GM21786 (cell line): ENCODE results near the gene DENND5A.
"Not testable (repeated sequence)": the region's sequence is repeated elsewhere in the genome, so short reads cannot be mapped to it uniquely, and the experiment has no call there.

Source experiments
- ATAC-seq: cut with Tn5 transposase; IDR thresholded peaks from one replicate; pipeline ENCODE4 v1.9.1; 2021; ENCODE audit not compliant: unreplicated experiment

Gene DENND5A

DNA sequence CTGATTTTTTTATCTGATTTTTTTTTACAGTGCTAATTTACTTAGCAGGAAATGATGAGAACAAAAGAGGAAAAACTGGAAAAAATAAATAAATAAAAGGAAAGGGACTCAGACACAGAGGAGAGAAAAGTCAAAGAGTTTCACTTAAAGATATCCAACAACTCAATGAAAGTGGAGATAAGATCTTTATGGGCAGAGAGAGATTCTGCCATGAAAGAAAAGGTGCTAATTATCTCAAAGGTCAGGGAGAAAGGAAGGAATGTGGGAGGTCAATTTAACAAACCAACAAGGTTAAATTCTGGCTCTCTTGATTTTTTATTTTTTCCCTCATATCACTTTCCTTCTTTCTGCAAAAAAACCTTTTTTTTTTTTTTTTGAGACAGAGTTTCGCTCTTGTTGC is 86.0 kb downstream of the DENND5A start:
- ATAC-seq: no peak

DNA sequence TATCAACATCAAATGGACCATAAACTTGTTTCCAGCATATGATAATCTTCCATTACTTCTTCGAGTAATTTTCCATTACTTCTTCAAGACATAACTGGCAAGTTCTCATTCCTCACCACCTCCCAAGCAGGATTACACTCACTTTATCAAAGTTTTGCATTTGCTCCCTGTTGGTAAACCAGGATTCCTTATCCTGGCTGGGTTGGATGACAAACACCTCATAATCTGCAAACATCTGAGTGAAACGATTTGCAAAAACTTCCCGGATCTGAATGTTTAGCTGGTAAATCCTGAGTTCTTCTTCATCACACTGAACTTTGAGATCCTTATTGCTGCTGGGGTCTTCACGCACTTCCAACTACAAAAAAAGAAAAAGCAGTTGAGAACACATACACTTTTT is 86.4 kb downstream of the DENND5A start:
- ATAC-seq: no peak

DNA sequence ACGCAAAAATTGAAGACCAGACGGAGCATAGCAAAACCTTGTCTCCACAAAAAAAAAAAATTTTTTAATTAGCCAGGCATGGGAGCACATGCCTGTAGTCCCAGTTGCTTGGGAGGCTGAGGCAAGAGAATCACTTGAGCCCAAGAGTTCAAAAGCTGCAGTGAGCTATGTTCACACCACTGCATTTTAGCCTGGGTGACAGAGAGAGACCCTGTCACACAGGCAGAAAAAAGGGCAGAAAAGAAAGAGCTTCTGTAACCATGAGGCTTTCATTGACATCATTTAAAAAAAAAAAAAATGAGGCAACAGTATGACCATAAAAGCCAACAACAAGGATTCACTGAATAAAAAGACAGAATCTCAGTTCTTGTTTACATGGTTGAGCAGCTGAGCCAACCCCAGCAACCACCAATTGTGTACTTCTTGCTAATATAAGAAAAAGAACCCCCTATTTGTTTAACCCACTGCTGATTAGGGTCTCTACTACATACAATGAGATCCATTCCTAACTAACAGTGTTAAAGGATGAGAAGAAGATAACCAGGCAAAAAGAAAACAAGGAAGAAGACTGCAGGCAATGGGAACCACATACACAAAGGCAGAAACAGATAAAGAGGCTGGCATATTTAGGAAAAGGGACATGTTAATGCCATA is 87.6 kb downstream of the DENND5A start:
- ATAC-seq: no peak

DNA sequence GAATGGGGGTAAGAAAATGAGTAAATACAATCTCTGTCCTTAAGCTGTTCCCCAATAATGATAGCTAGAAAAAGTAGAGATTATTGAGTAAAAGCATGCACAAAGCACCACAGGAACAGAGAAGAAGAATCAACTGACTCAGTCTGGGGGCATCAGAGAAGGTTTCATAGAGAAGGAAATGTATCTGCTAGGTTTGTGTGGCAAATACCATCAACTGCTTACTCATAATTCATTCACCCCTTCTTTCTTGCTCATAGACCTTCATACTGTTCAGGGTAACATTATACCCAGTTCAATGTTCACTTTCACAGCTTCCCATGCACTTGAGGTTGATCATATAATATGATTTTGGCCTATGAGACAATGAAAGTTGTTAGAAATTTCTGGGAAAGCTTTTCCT is 88.6 kb downstream of the DENND5A start:
- no peak for ATAC-seq

DNA sequence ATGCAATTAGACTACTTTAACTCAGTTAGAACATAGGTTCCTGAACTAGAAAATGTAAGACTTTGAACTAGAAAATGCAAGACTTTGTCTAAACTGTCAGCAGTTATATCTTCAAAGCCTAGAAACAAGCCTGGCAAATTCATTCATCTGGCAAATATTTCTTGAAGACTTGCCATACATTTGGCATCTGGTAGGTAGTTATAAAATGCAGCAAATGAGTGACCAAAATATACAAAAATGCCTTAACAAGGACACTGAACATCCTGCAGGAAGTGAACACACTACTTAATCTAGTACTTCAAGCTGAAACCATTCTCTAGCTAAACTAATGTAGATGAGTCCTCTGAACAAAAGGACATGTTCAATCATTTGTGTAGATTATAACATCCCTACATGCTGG is 89.0 kb downstream of the DENND5A start:
- no peak for ATAC-seq

DNA sequence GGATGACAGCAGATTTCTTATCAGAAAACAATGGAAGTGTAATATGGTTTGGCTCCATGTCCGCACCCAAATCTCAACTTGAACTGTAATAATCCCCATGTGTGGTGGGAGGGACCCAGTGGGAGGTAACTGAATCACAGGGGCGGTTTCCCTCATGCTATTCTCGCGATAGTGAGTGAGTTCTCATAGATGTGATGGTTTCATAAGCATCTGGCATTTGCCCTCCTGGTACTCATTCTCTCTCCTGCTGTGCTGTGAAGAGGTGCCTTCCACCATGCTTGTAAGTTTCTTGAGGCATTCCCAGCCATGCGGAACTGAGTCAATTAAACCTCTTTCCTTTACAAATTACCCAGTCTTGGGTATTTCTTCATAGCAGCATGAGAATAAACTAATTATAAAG is 92.8 kb downstream of the DENND5A start:
- no peak for ATAC-seq

DNA sequence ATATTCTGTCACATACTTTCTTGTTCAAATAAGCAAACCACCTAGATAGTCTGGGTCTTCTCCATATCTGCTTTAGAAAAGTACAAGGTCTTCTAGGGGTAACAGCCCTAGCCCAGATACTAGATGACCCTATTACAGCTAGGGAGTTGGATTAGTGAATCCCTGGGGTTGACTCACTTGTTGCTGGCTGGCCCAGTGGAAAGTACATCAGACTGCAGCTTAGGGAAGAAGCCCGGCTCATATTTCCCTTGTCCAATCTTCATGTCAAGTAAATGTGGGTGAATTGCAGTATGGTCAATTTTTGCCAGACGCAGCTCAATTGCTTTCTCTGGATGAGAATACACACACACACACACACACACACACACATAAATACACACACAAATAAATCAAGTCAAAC is 94.7 kb downstream of the DENND5A start:
- ATAC-seq: no peak

DNA sequence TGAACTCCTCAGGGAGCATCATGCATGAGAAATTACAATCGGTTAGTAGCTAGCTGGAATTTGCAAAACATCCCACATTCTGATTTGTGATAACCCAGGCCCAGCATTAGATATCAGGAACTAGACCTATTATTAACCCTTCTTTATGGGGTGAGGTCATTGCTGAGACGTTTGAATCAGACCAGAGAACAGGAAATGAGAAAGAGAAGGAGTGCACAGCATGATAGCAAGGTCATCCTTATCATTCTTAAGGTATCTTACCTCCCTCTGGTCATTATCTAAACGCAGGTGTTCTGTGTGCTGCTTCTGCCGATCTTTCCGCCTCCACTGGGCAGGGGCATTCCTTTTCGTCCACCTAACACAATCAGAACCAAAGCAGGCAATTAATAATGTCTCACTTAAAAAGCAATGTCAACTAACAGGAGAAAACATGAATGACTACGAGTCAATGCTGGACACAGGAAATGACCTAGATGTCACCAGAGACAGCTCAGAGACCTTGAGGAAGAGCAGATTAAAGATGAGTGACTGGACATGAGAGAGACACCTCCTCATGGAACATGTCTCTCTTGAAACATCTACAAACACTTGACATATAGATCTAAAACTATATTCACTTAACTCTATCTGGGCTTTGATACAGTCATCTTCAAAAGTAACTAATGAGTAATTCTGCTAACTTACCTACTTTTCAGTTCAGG is 95.4 kb downstream of the DENND5A start:
- no peak for ATAC-seq

DNA sequence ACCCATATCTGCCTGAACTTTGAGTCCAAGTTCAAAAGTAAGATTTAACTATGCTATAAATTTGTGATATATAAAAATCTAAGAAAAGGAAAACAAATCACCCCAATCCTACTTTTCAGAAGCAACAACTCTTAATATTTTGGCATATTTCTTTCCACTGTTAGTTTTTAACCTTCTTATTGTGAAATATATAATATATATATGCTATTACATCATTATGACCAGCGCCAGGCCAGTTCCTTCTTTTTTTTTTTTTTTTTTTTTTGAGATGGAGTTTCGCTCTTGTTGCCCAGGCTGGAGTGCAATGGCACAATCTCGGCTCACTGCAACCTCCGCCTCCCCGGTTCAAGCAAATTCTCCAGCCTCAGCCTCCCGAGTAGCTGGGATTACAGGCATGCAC is 103.2 kb downstream of the DENND5A start:
- ATAC-seq: not testable (repeated sequence)

DNA sequence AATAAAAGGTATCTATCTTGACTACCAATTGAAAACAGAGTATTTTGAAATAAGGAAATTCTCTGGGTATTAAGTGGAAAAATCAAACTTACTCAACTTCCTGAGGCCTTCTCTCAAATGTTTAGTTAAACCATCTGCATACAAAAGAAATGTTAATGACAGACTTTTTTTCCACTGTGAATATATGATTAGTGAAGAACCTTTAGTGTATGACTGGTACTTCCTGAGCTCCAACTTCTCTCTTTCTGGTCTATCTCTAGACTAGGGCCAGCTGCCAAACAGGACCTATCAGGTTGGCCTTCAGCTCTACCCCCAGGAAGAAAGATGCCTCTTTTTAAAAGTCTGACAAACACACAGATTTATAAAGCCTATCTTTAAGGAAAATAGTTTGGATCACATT is 105.0 kb downstream of the DENND5A start:
- ATAC-seq: no peak

DNA sequence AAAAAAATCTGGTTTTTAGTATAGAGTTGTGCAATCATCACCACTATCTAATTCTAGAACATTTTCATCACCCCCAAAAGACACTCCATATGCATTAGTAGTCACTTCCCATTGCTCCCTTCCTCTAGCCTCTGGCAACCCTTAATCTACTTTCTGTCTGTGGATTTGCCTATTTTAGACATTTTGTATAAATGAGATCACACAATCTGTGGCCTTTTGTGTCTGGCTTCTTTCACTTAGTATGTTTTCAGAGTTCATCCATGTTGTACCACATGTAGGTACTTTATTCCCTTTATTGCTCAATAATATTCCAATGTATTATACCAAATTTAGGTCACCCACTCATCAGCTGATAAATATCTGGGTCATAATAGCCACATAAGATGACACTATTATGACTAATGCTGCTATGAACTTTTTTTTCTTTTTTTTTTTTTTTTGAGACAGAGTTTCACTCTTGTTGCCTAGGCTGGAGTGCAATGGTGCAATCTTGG is 106.2 kb downstream of the DENND5A start:
- no peak for ATAC-seq

DNA sequence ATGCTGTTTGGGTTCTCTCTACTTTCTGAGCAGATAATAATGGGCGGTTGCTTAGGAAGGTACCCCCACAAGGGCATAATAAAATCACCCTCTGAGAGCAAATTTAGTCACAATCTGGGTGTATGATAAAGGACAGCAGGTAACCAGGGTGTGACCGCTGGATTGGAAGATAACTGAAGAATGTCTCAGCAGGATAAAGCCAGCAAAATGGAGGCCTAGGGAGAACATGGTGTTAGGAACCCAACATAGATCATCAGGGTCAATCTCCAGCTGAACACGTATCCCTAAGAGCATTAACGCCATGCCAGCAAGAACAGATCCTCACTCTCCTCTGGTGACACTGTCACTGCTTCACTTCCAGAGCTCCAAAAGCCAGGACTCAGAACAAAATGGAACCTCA is 109.2 kb downstream of the DENND5A start:
- no peak for ATAC-seq

DNA sequence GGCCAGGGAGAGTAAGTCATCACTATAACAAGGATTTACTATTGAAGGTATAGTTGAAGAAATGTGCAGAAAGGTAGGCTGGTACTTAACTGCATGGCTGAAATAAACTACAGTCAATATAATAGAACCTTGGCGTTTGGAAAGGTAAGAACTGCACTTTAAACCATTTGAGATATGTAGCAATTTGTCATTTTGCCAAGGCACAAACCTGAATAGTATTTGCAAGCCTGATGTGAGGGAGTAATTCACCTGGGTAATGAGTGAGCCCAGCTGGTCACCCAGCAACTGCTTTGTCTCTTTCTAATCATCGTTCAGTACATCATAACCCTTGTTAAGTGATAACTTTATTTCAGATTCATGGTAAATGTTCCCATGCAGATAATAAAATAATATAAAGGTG is 111.5 kb downstream of the DENND5A start:
- ATAC-seq: no peak

DNA sequence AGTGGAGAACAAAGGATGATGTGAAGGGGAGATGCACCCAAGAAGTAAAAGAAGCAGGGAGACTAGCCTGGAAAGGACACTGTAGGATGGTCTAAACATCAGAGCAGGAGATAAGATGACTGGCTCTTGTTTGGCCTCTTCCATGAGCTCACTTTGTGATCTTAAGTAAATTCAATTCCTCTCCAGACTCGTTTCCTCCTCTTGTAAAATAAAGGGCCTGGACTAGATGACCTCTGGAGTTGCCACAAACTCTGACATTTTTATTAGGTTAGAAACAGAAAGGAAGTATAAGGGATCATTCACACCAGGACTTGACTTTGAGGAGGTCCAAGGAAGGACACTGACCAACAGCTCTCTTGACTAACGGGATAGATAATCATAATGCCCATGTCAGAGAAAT is 113.5 kb downstream of the DENND5A start:
- no peak for ATAC-seq

DNA sequence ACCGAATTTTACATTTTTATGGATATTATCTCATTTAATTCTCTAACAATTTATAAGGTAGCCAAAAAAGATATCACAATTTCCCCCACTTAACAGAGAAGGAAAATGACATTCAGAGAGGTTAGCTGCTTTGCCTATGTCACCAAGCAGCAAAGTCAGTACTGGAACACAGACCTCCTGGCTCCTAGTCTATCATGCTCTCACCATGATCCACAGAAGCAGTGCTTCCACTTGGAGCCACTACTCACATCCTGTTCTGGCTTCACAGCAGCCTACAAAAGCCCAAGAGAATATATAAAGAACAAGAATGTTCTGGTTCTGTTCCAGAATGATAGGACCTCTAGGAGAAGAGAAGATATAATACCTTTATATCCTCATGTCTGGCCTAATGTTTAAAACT is 114.2 kb downstream of the DENND5A start:
- ATAC-seq: no peak

DNA sequence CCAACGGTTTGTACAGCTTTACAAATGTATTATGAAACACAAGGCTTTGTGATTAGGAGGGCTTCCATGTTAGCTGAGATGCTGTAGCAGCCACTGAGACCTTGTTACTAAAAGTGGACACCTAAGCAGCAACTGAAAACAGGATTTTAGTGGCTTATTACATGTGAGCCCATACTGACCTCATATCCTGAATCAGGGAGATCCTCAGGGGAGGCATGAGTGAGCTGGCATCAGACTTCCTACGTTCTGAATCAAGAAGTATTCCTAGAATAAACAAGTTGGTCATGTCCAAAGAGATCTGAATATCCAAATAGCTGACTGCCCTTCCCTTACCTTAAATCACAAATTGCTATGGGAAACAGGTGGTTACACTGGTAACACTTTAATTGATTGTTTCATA is 114.6 kb downstream of the DENND5A start:
- ATAC-seq: no peak

DNA sequence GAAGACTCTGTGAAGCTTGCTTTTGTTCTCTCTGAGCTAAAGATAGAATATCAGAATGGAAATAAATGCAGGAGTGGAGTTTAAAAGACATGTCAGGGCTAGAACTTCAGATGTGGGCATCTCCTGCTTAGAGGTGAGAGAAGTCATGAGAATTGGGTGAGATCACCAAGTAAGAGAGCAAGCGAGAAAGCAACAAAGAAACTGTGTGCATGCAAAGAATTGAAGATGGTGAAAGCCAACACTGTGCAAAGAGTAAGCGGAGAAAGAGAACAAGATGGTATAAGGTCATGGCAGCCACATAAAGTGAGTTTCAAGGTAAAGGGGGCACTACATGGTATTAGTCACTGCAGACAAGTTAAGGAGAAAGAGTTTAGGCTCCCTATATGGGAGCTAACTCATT is 116.4 kb downstream of the DENND5A start:
- no peak for ATAC-seq

DNA sequence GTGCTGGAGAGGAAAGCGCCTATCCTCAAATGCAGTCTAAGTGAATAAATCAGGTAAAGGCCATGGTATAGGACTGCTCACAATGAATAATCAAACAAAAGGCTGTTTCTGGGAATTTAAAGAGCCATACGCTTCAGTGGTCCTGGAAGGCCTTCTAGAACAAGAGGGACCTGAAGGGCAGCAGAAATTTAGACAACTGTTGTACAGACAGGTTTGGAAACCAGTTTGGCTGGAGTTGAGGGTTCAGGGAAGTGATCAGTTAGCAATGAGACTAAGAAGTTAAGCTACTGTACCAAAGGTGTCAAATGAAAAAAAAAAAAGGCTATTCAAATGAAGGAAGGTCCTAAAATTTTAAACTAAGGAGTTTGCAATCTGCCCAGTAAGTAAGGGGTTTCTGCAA is 117.1 kb downstream of the DENND5A start:
- no peak for ATAC-seq

DNA sequence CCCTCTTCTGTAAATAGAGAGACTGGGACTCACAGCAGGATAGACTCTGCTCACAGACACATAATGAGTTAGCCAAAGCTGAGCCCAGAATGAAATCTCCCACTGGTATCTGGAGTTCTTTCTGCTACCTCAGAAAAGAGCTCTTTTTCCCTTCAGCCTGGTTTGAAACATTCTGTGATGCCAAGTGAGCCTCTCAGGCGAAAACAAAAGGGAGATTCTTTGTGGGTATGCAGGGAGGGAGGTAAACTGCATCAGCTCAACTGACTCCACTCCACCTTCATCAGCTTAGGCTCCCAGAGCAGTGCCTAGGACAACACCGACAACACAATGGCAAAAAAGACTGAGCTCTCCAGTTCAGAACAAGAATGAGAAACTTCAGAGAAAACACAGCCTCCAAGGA is 118.7 kb downstream of the DENND5A start:
- no peak for ATAC-seq

DNA sequence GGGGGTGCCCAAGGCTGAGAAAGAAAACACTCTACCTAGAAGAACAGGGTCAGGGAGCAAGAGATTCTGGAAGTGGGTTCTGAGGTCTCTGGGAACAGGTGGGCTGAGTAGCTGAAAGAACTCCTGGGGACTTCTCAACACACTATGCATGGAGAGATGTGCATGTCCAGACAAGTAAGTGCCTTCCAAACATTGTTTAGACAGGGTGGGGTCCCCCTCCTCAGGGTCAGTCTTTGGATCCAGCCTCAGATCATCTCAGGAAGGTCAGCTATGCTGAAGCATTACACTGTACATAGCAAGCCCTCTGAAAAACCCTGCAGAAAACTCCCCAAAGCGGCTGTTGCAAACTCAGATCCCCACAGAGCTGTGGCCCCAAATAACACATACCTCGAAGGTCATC is 119.9 kb downstream of the DENND5A start:
- ATAC-seq: no peak

DNA sequence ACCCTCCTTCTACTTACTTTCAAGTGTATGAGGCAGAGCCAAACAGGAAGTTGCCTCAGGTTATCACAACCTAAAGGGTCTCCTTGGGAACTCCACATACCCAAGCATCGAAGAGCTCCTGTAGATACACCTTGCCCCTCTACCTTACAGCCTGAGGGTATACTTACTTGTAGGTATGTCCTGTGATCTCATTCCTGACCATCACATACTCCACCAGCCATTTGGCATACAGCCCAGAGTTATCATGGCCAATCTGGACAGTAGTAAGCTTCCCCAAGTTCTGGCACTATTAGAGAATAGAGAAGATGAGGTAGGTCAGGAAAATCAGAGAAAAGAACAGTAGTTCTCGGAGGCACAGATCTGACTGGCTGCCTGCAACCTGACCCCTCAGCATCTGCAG is 120.3 kb downstream of the DENND5A start:
- ATAC-seq: no peak

DNA sequence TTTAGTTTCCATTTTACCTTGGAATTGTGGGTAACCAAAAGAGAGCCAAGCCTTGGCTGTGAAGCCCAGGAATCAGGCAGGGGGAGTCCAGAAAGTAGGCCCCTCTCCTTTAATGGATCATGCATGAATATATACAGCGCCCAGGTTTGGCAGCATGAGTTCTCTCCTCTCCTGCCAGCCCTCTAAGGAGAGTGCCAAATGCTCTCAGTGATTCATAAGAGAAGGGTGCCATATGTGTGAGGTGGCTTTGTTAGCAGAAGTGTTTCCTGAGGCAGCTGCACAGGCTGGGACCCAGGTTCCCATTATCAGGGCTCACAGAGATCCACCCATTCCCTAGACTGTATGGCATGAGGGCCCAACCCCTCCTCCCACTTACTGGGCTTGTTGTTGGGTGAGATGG is 121.4 kb downstream of the DENND5A start:
- no peak for ATAC-seq

DNA sequence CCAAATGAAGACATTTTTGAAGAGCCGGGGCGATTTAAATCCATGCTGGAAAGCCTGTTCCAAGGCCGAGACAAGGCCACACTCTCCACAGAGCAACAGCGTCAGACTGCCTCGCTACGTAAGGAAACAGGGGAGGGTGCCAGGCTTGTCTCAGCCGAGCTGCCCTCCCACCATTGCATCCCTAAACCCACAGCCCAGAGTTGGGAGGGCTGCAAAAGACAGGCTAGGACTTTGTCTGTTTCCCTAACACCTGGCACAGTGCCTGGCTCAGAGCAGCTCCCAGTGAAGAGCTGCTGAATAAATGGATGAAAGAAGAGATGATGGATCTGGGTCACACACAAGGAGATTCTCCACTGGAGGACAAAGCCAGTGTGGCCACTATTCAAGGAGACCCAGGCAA is 122.4 kb downstream of the DENND5A start:
- no peak for ATAC-seq
